Measurements from ENCODE around the gene CXCL10.

The CXCL10 gene

DNA sequence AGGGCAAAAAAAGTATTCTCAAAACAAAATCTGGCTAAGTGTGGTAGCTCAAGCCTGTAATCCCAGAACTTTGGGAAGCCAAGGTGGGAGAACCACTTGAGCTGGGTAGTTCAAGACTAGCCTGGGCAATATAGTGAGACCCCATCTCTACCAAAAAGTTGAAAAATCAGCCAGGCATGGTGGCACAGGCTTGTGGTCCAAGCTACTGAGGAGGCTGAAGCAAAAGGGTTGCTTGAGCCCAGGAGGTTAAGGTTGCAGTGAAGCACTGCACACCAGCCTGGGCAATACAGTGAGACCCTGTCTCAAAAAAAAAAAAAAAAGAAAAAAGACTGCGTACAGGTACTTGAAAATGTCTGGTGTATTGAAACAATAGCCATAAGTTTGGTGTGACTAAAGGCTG, 30.8 kb downstream of the CXCL10 start:
- no peak for DNase-seq (ENCODE audit: low spot score)

DNA sequence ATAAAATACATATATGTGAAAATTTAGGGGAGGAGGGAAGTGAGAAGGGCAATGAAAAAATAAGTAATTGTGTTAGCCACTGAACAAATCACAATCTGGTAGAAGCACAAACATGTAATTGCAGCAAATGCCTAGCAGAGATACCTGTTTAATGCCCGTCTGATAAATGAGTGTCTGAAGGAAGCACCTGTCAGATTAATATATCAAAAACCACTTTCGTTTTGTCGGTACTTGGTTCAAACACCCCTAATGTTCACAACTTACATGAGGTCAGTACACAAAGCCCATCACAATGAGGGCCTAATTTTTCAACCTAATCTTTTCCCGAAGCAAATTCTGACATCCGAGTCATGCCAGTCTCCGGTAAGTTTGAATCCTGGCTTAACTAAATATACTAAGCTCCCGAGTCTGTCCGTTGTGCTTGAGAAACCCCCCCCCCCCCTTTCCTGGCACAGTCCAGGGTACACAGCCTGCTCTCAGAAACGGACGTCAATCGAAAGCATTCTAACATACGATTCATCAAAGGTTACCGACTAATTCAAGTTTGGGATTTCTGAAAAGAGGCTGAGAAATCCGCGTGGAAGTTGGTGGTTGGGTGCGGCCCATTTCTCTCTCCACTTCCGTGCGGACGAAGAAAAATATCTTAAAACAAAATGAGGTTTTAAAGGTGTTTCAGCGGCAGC, 33.3 kb downstream of the CXCL10 start:
- no peak for DNase-seq (ENCODE audit: low spot score)

DNA sequence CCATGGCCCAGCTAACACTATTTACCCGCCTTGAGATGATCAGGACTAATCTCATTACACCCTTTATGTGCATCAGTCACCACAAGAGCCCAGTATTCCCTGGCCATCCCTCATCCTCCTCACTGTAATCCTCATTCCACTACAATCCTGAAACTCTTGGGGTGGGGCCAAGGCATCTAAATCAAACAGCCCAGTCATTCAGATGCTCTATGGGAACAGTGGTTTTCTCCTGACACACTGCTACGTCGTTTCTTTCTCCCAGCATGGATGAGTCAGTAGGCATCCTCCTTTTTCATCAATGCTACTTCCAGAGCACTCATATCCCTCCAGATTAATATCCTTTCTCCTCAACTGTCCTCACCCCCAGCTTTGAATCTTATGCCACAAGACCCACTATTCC, 38.2 kb downstream of the CXCL10 start:
- DNase-seq (ENCODE audit: low spot score), result no peak

DNA sequence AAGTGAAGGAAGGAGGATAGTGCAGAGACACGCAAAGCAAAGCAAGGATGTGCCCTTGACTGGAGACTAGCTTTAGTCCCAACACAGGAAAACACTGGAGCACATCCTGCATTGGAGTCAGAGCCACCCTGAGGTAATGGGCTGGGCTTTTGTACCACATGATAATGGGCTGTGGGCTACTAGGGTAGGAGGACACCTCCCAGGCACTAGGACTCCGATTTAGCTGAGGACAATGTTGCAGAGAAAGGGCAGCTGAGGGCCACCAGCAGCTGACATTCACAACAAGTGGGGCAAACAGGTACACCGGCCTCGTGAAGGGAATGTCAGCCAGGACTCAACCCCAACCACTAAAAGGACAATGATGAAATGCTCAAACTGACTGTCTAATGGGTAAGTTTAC, 42.7 kb downstream of the CXCL10 start:
- DNase-seq (ENCODE audit: low spot score), result no peak

DNA sequence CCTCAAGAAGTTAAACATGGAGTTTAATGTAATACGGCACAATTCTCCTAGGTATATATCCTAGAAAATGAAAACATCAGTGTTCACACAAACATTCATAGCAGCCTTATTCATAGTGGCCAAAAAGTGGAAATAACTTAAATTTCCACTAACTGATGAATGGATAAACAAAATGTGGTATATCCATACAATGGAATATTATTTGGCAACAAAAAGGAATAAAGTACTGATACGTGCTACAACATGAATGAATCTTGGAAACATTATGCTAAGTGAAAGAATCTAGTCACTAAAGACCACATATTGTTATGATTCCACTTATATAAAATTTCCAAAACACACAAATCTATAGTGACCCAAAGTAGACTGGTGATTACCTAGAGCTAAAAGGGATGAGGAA, 47.1 kb downstream of the CXCL10 start:
- DNase-seq (ENCODE audit: low spot score), result no peak

DNA sequence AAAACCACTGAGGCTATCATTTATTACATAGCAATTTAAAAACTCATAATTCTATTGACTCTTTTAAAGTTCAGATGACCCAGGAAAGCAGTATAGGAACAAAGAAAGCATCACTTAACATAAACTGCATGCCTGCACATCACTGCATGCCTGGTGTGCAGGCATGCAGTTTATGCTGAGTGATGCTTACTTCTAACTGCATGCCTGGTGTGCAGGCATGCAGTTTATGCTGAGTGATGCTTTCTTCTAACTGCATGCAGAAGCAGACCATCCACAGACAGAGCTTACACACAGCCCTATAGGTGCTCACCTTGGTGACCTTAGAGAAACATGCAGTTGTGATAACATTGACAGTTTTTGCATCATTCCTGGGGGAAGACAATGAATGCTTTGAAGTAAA, 49.5 kb downstream of the CXCL10 start:
- DNase-seq (ENCODE audit: low spot score), result no peak

Measured in left forelimb (tissue), 1 donor.